SK-N-SH treated with all-trans-retinoic acid at 6 μM for 48 hours (cell line): Measurements from ENCODE around the gene TH.

Source experiments
- ATAC-seq: fragments of 200-7000 bp; cut with Tn5 transposase; 3 replicates; pipeline ENCODE4 v1.9.1; 2020; ENCODE audit warnings: mild to moderate bottlenecking, moderate library complexity
- ARNTL ChIP-seq: fragments of 450-650 bp; formaldehyde crosslinking; IDR thresholded peaks from 2 replicates; pipeline ENCODE4 v1.5.0; 2020; ENCODE audit warnings: low read depth, mild to moderate bottlenecking, moderate library complexity, borderline replicate concordance
- BACH2 ChIP-seq: fragments of 250-450 bp; sonication (Bioruptor Pico); IDR thresholded peaks from 2 replicates; pipeline ENCODE4 v1.9.0; 2021; ENCODE audit warnings: mild to moderate bottlenecking, borderline replicate concordance
- CSDC2 ChIP-seq: fragments of 250-450 bp; sonication (Bioruptor Pico); IDR thresholded peaks from 2 replicates; pipeline ENCODE4 v1.5.0; 2020; ENCODE audit warnings: mild to moderate bottlenecking, moderate library complexity
- ESRRG ChIP-seq: fragments of 250-450 bp; sonication (Bioruptor Pico); IDR thresholded peaks from 2 replicates; pipeline ENCODE4 v1.6.1; 2021; ENCODE audit warnings: mild to moderate bottlenecking
- GLIS3 ChIP-seq: fragments of 250-450 bp; sonication (Bioruptor Pico); IDR thresholded peaks from 2 replicates; pipeline ENCODE4 v1.5.0; 2020; ENCODE audit warnings: mild to moderate bottlenecking, moderate library complexity
- PPARA ChIP-seq: fragments of 250-450 bp; sonication (Bioruptor Pico); IDR thresholded peaks from 2 replicates; pipeline ENCODE4 v1.5.0; 2020; ENCODE audit warnings: mild to moderate bottlenecking, borderline replicate concordance
- RARB ChIP-seq: fragments of 250-450 bp; sonication (Bioruptor Pico); IDR thresholded peaks from 2 replicates; pipeline ENCODE4 v1.8.0; 2021; ENCODE audit warnings: mild to moderate bottlenecking, moderate library complexity
- SNAI2 ChIP-seq: fragments of 250-450 bp; sonication (Bioruptor Pico); IDR thresholded peaks from 2 replicates; pipeline ENCODE4 v1.5.0; 2020; ENCODE audit warnings: mild to moderate bottlenecking, moderate library complexity
- TCF4 ChIP-seq: fragments of 250-450 bp; sonication (Bioruptor Pico); IDR thresholded peaks from 2 replicates; pipeline ENCODE4 v1.8.0; 2021; ENCODE audit warnings: mild to moderate bottlenecking, moderate library complexity, borderline replicate concordance
- TOX ChIP-seq: fragments of 250-450 bp; sonication (Bioruptor Pico); IDR thresholded peaks from 2 replicates; pipeline ENCODE4 v1.8.0; 2021; ENCODE audit warnings: mild to moderate bottlenecking, moderate library complexity, borderline replicate concordance
- ZC3H10 ChIP-seq: fragments of 250-450 bp; sonication (Bioruptor Pico); IDR thresholded peaks from 2 replicates; pipeline ENCODE4 v1.5.1; 2021; ENCODE audit warnings: mild to moderate bottlenecking, moderate library complexity
- ZFP3 ChIP-seq: fragments of 250-450 bp; sonication (Bioruptor Pico); IDR thresholded peaks from 2 replicates; pipeline ENCODE4 v1.5.0; 2020; ENCODE audit warnings: mild to moderate bottlenecking, moderate library complexity
- ZFP30 ChIP-seq: fragments of 450-650 bp; formaldehyde crosslinking; IDR thresholded peaks from 2 replicates; pipeline ENCODE4 v1.5.0; 2022; ENCODE audit warnings: mild to moderate bottlenecking, moderate library complexity
- ZNF565 ChIP-seq: fragments of 450-650 bp; formaldehyde crosslinking; conservative IDR thresholded peaks from 2 replicates; pipeline ENCODE4 v1.5.0; 2020; ENCODE audit warnings: low read depth, mild to moderate bottlenecking, moderate library complexity
- ZNF70 ChIP-seq: fragments of 450-650 bp; formaldehyde crosslinking; IDR thresholded peaks from 2 replicates; pipeline ENCODE4 v1.5.0; 2020; ENCODE audit warnings: mild to moderate bottlenecking, moderate library complexity
- ZNF8 ChIP-seq: fragments of 450-650 bp; formaldehyde crosslinking; IDR thresholded peaks from 2 replicates; pipeline ENCODE4 v1.5.0; 2020; ENCODE audit warnings: mild to moderate bottlenecking, moderate library complexity
- TF ChIP-seq, protein P1 (sequence below): fragments of 250-450 bp; sonication (Bioruptor Pico); IDR thresholded peaks from 2 replicates; pipeline ENCODE4 v1.8.0; 2021; ENCODE audit warnings: low read depth, mild to moderate bottlenecking, moderate library complexity, borderline replicate concordance
- TF ChIP-seq, protein P2 (sequence below): fragments of 250-450 bp; sonication (Bioruptor Pico); IDR thresholded peaks from 2 replicates; pipeline ENCODE4 v1.5.1; 2020; ENCODE audit warnings: low read depth, mild to moderate bottlenecking, moderate library complexity
- TF ChIP-seq, protein P3 (sequence below): fragments of 250-450 bp; sonication (Bioruptor Pico); IDR thresholded peaks from 2 replicates; pipeline ENCODE4 v1.5.1; 2021; ENCODE audit warnings: mild to moderate bottlenecking, moderate library complexity
- TF ChIP-seq, protein P4 (sequence below): fragments of 250-450 bp; sonication (Bioruptor Pico); IDR thresholded peaks from 2 replicates; pipeline ENCODE4 v1.5.0; 2020; ENCODE audit warnings: mild to moderate bottlenecking, moderate library complexity
- TF ChIP-seq, protein P5 (sequence below): fragments of 250-450 bp; sonication (Bioruptor Pico); IDR thresholded peaks from 2 replicates; pipeline ENCODE4 v1.8.0; 2020; ENCODE audit warnings: mild to moderate bottlenecking, moderate library complexity, borderline replicate concordance

The TH gene

DNA sequence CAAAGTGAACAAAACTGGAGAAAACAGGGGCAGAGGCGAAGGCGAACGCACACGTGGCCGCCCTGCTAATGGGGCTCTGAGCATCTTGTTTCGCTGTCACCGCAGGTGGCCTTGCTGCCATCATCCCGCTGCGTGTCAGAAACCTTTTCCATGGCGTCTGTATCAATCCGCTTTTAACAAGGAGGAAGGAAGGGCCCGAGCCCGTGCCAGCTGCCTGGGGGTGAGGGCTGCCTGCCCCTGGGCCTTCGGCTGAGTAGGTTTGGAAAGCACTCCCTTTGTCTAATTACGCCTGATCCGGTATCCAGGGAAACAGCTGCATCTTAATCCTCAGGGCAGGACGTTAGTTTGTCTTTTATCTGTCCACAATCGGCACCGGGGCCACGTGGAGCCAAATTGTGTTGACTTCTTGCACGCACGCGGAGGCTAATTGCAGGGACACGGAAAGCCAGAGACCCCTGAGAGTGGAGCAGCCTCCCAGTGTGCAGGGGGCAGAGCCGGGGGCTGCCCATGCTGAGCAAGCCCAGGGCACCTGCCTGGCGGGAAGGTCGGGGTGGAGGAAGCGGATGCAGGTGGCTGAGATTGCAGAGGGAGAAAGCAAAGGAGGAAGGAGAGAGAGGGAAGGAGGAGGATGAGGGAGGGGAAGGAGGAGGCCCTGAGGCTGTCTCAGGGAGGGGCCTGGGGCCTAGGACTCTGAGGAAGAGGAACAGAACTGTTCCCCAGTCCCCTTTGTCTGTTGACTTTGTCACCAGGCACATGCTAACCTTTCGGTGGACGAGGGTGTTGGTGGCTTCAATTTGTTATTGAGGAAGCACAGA, 19.2 kb upstream of the TH start:
- TF ChIP-seq BACH2: no peak
- TF ChIP-seq, protein P1, sequence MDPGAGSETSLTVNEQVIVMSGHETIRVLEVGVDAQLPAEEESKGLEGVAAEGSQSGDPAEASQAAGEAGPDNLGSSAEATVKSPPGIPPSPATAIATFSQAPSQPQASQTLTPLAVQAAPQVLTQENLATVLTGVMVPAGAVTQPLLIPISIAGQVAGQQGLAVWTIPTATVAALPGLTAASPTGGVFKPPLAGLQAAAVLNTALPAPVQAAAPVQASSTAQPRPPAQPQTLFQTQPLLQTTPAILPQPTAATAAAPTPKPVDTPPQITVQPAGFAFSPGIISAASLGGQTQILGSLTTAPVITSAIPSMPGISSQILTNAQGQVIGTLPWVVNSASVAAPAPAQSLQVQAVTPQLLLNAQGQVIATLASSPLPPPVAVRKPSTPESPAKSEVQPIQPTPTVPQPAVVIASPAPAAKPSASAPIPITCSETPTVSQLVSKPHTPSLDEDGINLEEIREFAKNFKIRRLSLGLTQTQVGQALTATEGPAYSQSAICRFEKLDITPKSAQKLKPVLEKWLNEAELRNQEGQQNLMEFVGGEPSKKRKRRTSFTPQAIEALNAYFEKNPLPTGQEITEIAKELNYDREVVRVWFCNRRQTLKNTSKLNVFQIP (CRISPR knock-in tag): no peak
- TF ChIP-seq, protein P2, sequence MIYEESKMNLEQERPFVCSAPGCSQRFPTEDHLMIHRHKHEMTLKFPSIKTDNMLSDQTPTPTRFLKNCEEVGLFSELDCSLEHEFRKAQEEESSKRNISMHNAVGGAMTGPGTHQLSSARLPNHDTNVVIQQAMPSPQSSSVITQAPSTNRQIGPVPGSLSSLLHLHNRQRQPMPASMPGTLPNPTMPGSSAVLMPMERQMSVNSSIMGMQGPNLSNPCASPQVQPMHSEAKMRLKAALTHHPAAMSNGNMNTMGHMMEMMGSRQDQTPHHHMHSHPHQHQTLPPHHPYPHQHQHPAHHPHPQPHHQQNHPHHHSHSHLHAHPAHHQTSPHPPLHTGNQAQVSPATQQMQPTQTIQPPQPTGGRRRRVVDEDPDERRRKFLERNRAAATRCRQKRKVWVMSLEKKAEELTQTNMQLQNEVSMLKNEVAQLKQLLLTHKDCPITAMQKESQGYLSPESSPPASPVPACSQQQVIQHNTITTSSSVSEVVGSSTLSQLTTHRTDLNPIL (CRISPR knock-in tag): no peak
- no peak for TF ChIP-seq ZNF8
- TF ChIP-seq ZFP30 (CRISPR knock-in tag): no peak
- TF ChIP-seq, protein P3, sequence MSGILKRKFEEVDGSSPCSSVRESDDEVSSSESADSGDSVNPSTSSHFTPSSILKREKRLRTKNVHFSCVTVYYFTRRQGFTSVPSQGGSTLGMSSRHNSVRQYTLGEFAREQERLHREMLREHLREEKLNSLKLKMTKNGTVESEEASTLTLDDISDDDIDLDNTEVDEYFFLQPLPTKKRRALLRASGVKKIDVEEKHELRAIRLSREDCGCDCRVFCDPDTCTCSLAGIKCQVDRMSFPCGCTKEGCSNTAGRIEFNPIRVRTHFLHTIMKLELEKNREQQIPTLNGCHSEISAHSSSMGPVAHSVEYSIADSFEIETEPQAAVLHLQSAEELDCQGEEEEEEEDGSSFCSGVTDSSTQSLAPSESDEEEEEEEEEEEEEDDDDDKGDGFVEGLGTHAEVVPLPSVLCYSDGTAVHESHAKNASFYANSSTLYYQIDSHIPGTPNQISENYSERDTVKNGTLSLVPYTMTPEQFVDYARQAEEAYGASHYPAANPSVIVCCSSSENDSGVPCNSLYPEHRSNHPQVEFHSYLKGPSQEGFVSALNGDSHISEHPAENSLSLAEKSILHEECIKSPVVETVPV (CRISPR knock-in tag): no peak
- no peak for TF ChIP-seq ZFP3 (CRISPR knock-in tag)
- no peak for TF ChIP-seq GLIS3 (CRISPR knock-in tag)
- TF ChIP-seq, protein P4, sequence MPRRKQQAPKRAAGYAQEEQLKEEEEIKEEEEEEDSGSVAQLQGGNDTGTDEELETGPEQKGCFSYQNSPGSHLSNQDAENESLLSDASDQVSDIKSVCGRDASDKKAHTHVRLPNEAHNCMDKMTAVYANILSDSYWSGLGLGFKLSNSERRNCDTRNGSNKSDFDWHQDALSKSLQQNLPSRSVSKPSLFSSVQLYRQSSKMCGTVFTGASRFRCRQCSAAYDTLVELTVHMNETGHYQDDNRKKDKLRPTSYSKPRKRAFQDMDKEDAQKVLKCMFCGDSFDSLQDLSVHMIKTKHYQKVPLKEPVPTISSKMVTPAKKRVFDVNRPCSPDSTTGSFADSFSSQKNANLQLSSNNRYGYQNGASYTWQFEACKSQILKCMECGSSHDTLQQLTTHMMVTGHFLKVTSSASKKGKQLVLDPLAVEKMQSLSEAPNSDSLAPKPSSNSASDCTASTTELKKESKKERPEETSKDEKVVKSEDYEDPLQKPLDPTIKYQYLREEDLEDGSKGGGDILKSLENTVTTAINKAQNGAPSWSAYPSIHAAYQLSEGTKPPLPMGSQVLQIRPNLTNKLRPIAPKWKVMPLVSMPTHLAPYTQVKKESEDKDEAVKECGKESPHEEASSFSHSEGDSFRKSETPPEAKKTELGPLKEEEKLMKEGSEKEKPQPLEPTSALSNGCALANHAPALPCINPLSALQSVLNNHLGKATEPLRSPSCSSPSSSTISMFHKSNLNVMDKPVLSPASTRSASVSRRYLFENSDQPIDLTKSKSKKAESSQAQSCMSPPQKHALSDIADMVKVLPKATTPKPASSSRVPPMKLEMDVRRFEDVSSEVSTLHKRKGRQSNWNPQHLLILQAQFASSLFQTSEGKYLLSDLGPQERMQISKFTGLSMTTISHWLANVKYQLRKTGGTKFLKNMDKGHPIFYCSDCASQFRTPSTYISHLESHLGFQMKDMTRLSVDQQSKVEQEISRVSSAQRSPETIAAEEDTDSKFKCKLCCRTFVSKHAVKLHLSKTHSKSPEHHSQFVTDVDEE (CRISPR knock-in tag): no peak
- TF ChIP-seq, protein P5, sequence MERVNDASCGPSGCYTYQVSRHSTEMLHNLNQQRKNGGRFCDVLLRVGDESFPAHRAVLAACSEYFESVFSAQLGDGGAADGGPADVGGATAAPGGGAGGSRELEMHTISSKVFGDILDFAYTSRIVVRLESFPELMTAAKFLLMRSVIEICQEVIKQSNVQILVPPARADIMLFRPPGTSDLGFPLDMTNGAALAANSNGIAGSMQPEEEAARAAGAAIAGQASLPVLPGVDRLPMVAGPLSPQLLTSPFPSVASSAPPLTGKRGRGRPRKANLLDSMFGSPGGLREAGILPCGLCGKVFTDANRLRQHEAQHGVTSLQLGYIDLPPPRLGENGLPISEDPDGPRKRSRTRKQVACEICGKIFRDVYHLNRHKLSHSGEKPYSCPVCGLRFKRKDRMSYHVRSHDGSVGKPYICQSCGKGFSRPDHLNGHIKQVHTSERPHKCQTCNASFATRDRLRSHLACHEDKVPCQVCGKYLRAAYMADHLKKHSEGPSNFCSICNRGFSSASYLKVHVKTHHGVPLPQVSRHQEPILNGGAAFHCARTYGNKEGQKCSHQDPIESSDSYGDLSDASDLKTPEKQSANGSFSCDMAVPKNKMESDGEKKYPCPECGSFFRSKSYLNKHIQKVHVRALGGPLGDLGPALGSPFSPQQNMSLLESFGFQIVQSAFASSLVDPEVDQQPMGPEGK (CRISPR knock-in tag): no peak
- no peak for TF ChIP-seq PPARA (CRISPR knock-in tag)
- TF ChIP-seq TOX: no peak
- no peak for TF ChIP-seq CSDC2 (CRISPR knock-in tag)
- TF ChIP-seq ZC3H10 (CRISPR knock-in tag): no peak
- TF ChIP-seq SNAI2 (CRISPR knock-in tag): no peak
- no peak for ATAC-seq

DNA sequence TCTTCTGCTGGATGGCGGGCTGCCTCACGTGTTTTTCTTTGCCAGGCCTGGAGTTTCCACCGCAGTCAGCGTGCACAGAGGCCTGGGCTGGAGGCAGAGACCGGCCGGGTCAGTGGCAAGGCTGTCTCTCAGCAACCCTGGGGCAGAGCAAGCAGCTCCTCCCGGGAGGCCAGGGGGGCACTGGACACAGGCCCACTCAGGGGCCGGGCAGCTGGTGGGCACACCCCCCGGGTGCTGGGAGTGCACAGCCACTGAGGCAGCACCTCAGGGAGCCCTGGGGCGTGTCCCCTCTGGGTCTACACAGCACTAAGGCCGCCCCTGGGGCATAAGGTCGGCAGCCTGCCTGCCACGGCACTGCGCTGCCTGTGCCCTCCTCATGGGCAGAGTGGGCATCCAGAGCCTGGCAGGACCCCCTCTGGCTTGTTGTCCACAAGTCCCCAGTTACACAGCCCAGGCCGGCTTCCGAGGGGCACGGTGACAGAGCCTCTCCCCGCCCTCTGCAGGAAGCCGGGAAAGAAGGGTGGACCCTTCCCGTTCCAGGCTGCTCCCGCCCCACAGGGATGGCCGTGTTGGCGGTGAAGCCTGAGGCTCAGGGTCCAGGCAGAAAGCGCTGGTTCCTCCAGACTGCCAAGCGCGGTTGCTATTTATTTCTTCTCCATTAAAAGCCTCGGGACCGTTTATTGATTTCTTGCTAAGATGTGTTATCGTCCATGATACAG, 18.5 kb upstream of the TH start:
- ATAC-seq: no peak
- no peak for TF ChIP-seq ESRRG (CRISPR knock-in tag)
- TF ChIP-seq, protein P5 (CRISPR knock-in tag): no peak
- TF ChIP-seq, protein P1 (CRISPR knock-in tag): no peak
- TF ChIP-seq SNAI2 (CRISPR knock-in tag): no peak
- TF ChIP-seq TCF4 (CRISPR knock-in tag): no peak
- no peak for TF ChIP-seq ZNF70
- no peak for TF ChIP-seq RARB
- TF ChIP-seq ZFP3 (CRISPR knock-in tag): no peak
- TF ChIP-seq PPARA (CRISPR knock-in tag): no peak
- TF ChIP-seq, protein P3 (CRISPR knock-in tag): no peak
- no peak for TF ChIP-seq ZNF565
- TF ChIP-seq ZNF8: no peak
- TF ChIP-seq ARNTL (CRISPR knock-in tag): no peak
- TF ChIP-seq CSDC2 (CRISPR knock-in tag): no peak
- TF ChIP-seq, protein P2 (CRISPR knock-in tag): no peak
